22Rv1 (cell line): ENCODE data around the gene PNMA3.

Experiments
- ZFX ChIP-seq: fragments of 450-650 bp; IDR thresholded peaks from 2 replicates; pipeline ENCODE4 v1.6.1; 2017; ENCODE audit warnings: antibody characterized with exemption, borderline replicate concordance
- TF ChIP-seq, protein P1 (sequence below): fragments of 450-650 bp; IDR thresholded peaks from 2 replicates; pipeline ENCODE4 v1.5.1; 2017; ENCODE audit warnings: mild to moderate bottlenecking

DNA sequence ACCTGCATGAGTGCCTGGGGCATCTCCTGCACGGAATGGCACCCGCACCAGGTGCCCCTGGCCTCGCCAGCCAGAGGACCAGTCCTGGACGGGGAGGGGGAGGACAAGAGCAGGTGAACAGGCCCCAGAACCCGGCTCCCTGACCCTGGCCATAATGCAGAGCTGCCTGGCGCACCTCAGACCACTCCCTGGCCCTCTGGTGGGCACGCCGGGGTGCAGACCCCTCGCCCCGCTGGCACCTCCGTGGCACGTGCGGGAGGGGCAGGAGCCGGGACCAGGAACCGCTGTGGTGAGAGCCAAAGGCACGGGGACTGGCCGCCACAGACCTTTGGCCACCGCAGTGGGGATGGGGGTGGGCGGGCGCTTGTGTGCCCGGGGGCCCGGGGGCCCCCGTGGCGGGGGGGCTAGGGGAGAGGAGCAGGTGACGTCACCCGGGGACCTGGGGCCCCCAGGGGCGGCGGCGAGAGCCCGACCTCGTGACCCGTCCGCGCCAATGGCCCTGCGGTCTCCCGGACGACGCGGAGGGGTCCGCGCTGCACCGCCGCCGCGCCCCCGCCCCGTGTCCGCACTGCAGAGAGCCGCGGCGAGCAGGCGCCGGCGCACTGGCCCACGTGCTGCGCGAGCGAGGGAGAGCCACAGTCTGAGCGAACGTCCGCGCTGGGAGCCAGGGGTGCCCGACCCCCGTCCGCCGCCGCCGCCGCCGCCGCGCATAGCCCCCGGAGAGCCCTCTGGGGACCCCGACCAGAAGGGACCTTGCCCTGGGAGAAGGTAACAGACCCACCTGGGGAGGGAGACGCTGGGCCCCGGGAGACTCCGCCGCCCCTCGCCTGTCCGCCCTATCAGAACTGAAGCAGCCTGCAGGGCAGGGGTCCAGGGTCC, at the start of gene PNMA3:
- TF ChIP-seq, protein P1, sequence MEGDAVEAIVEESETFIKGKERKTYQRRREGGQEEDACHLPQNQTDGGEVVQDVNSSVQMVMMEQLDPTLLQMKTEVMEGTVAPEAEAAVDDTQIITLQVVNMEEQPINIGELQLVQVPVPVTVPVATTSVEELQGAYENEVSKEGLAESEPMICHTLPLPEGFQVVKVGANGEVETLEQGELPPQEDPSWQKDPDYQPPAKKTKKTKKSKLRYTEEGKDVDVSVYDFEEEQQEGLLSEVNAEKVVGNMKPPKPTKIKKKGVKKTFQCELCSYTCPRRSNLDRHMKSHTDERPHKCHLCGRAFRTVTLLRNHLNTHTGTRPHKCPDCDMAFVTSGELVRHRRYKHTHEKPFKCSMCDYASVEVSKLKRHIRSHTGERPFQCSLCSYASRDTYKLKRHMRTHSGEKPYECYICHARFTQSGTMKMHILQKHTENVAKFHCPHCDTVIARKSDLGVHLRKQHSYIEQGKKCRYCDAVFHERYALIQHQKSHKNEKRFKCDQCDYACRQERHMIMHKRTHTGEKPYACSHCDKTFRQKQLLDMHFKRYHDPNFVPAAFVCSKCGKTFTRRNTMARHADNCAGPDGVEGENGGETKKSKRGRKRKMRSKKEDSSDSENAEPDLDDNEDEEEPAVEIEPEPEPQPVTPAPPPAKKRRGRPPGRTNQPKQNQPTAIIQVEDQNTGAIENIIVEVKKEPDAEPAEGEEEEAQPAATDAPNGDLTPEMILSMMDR = no peak
- TF ChIP-seq ZFX = no peak
